Esophagus muscularis mucosa (tissue), 3 donors: ENCODE measurements around the gene CHAC2.

Experiments
- CTCF ChIP-seq, 3 experiments: fragments of 200-600 bp in 2 of 3; fragments of 450-650 bp in 1 of 3; sonication (generic) in 2 of 3; IDR thresholded peaks; one replicate each; pipeline ENCODE4 v1.5.1; 2017 to 2019; ENCODE audit warnings: antibody characterized with exemption in 3 of 3, mild to moderate bottlenecking in 2 of 3, moderate library complexity in 1 of 3
- POLR2A ChIP-seq: fragments of 450-650 bp; IDR thresholded peaks from one replicate; pipeline ENCODE4 v1.6.1; 2017; ENCODE audit warnings: antibody characterized with exemption, moderate library complexity, mild to moderate bottlenecking, low read depth
- POLR2AphosphoS5 ChIP-seq, 2 donors: sonication (generic); formaldehyde crosslinking; IDR thresholded peaks; one replicate each; pipeline ENCODE4 v1.6.1; 2017; ENCODE audit warnings: antibody characterized with exemption in 2 of 2

GRCh38 chr2:53777134-53777533, 9.5 kb downstream of the CHAC2 start:
- TF ChIP-seq POLR2AphosphoS5 (IDR thresholded peaks at IDR 0.05) (no peak), CTCF (IDR thresholded peaks at IDR 0.05) (no peak), POLR2A (no peak)
